Measurements from ENCODE around the gene GNG12. TPM values are rescaled to one million over a fixed set of nuclear protein-coding genes. Genes with fewer than 3 reads are reported as not detected.

The GNG12 gene
- total RNA-seq, 1 experiment from 2014 or later: 102 TPM

GRCh38 chr1:67815303-67816094, 17.8 kb downstream of the GNG12 start:
- Histone ChIP-seq H4K20me1 (ENCODE audit: insufficient read depth) (no peaks in the 10 kb centered on the region; the same call in 1 of the 2 replicates), H3K27ac (no peak overlapping the region), H3K4me2 (no peak overlapping the region), H3K4me1 (replicated peaks; ENCODE audit: insufficient read depth) (peaks cover 28% of the 10 kb centered on the region), H3K9me3 (ENCODE audit: insufficient read depth, low read depth) (no peaks in the 10 kb centered on the region), H3K9me2 (ENCODE audit: insufficient read depth) (no peaks in the 10 kb centered on the region), H3K36me3 (ENCODE audit: low read depth) (no peaks in the 10 kb centered on the region), H3K4me3 (no peak overlapping the region), H3K79me2 (ENCODE audit: low read depth) (peaks cover 50% of the 10 kb centered on the region), H3F3A (ENCODE audit: insufficient read depth, low read depth) (no peaks in the 10 kb centered on the region; the same call in 1 of the 2 replicates), H3K27me3 (ENCODE audit: insufficient read depth, low read depth) (no peaks in the 10 kb centered on the region), H2AFZ (no peak overlapping the region)
- TF ChIP-seq EZH2 (IDR thresholded peaks at IDR 0.05; ENCODE audit: low read depth) (no peak), CTCF (conservative IDR thresholded peaks at IDR 0.05) (no peak)
- ChIA-PET POLR2A (ENCODE audit: unreplicated experiment) (no interaction called here), CTCF (interaction anchor here (0.6 to 1.0 kb wide), 2 partner anchors 8 to 28 kb away, joined by 3 read pairs; no protein-coding TSS in a partner anchor)
- intact Hi-C loops (cut with micrococcal nuclease; ENCODE audit: unreplicated experiment): no loop called here
- no TSS peak for BruUV-seq (replicated peaks)
- no peak for DNase-seq

- Histone ChIP-seq H3K36me3 (ENCODE audit: low read depth) (no peaks in the 10 kb centered on the region), H3K4me3 (no peak overlapping the region), H3K4me2 (no peak overlapping the region), H3F3A (ENCODE audit: insufficient read depth, low read depth) (no peaks in the 10 kb centered on the region), H3K4me1 (replicated peaks; ENCODE audit: insufficient read depth) (peaks cover 19% of the 10 kb centered on the region), H2AFZ (no peak overlapping the region), H3K9me3 (ENCODE audit: insufficient read depth, low read depth) (no peaks in the 10 kb centered on the region), H4K20me1 (ENCODE audit: insufficient read depth) (no peaks in the 10 kb centered on the region; the same call in 1 of the 2 replicates), H3K79me2 (ENCODE audit: low read depth) (peaks cover 43% of the 10 kb centered on the region), H3K27me3 (ENCODE audit: insufficient read depth, low read depth) (no peaks in the 10 kb centered on the region), H3K9me2 (ENCODE audit: insufficient read depth) (no peaks in the 10 kb centered on the region), H3K27ac (no peak overlapping the region)
- TF ChIP-seq CTCF (conservative IDR thresholded peaks at IDR 0.05) (no peak), EZH2 (IDR thresholded peaks at IDR 0.05; ENCODE audit: low read depth) (no peak)
- intact Hi-C loops (cut with micrococcal nuclease; ENCODE audit: unreplicated experiment): no loop called here
- no peak for DNase-seq
- ChIA-PET CTCF (interaction anchor here (1.0 kb wide), 1 partner anchor 27 kb away, joined by 3 read pairs; no protein-coding TSS in a partner anchor), POLR2A (ENCODE audit: unreplicated experiment) (no interaction called here)
- no TSS peak for BruUV-seq (replicated peaks)
These were observed 19.0 kb downstream of the GNG12 start for GRCh38 chr1:67814121-67814772.

GRCh38 chr1:67812226-67812625, 21.0 kb downstream of the GNG12 start:
- H3K4me3 ChIP-seq: no peak overlapping the region
- BruUV-seq (replicated peaks): no TSS peak
- intact Hi-C loops (cut with micrococcal nuclease; ENCODE audit: unreplicated experiment): no loop called here
- H4K20me1 ChIP-seq (ENCODE audit: insufficient read depth): no peaks in the 10 kb centered on the region; the same call in 1 of the 2 replicates
- H3K79me2 ChIP-seq (ENCODE audit: low read depth): peaks cover 46% of the 10 kb centered on the region
- TF ChIP-seq EZH2 (IDR thresholded peaks at IDR 0.05; ENCODE audit: low read depth) (no peak), CTCF (conservative IDR thresholded peaks at IDR 0.05) (no peak)
- H2AFZ ChIP-seq: no peak overlapping the region
- no peaks in the 10 kb centered on the region for H3K36me3 ChIP-seq (ENCODE audit: low read depth)
- no peaks in the 10 kb centered on the region for H3F3A ChIP-seq (ENCODE audit: insufficient read depth, low read depth)
- H3K27ac ChIP-seq: no peak overlapping the region
- POLR2A ChIA-PET (ENCODE audit: unreplicated experiment): no interaction called here
- DNase-seq: no peak
- no peak overlapping the region for H3K4me2 ChIP-seq
- CTCF ChIA-PET: no interaction called here
- H3K9me3 ChIP-seq (ENCODE audit: insufficient read depth, low read depth): no peaks in the 10 kb centered on the region
- H3K4me1 ChIP-seq (replicated peaks; ENCODE audit: insufficient read depth): 0 out of 2 replicates have a peak, but pooled peaks cover 2% of the 10 kb centered on the region
- H3K9me2 ChIP-seq (ENCODE audit: insufficient read depth): no peaks in the 10 kb centered on the region
- no peaks in the 10 kb centered on the region for H3K27me3 ChIP-seq (ENCODE audit: insufficient read depth, low read depth)

Measured in PC-9 (cell line).